ENCODE results near the gene CDH15.

- TF ChIP-seq, protein P1, sequence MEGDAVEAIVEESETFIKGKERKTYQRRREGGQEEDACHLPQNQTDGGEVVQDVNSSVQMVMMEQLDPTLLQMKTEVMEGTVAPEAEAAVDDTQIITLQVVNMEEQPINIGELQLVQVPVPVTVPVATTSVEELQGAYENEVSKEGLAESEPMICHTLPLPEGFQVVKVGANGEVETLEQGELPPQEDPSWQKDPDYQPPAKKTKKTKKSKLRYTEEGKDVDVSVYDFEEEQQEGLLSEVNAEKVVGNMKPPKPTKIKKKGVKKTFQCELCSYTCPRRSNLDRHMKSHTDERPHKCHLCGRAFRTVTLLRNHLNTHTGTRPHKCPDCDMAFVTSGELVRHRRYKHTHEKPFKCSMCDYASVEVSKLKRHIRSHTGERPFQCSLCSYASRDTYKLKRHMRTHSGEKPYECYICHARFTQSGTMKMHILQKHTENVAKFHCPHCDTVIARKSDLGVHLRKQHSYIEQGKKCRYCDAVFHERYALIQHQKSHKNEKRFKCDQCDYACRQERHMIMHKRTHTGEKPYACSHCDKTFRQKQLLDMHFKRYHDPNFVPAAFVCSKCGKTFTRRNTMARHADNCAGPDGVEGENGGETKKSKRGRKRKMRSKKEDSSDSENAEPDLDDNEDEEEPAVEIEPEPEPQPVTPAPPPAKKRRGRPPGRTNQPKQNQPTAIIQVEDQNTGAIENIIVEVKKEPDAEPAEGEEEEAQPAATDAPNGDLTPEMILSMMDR (IDR thresholded peaks at IDR 0.05), result no peak
- TF ChIP-seq EZH2 (IDR thresholded peaks at IDR 0.05) (no peak), EZH2phosphoT487 (IDR thresholded peaks at IDR 0.05) (no peak)
Measured at GRCh38 chr16:89172528-89173173, 1.1 kb downstream of the CDH15 start.

Data from neural progenitor cell (in vitro differentiated cells).